ENCODE measurements around the gene TNFAIP2. TPM values are rescaled to one million over a fixed set of nuclear protein-coding genes. Genes with fewer than 3 reads are reported as not detected.

The TNFAIP2 gene
- total RNA-seq, 1 donor from 2014 or later: 73.4 TPM

Other genes with a start within 250 kb of the TNFAIP2 start
- 2.1 TPM for gene AMN, start 200.8 kb upstream of the TNFAIP2 start, total RNA-seq
- gene CDC42BPB, start 65.9 kb upstream of the TNFAIP2 start, total RNA-seq: 83.1 TPM
- gene LBHD2, start 39.3 kb upstream of the TNFAIP2 start, total RNA-seq: not detected
- gene EXOC3L4, start 28.7 kb upstream of the TNFAIP2 start, total RNA-seq: 6.3 TPM
- gene EIF5, start 210.8 kb downstream of the TNFAIP2 start, total RNA-seq: 194 TPM

All from tongue (tissue), 1 donor.